Psoas muscle (tissue), 8 donors: ENCODE data around the gene PAGE5. TPM values are rescaled to one million over a fixed set of nuclear protein-coding genes. Genes with fewer than 3 reads are reported as not detected.

ENCODE experiments used
- ATAC-seq, 4 donors: fragments of 200-7000 bp; cut with Tn5 transposase; one replicate each; pipeline ENCODE4 v1.9.1; 2020; ENCODE audit warnings: moderate library complexity in 3 of 4, mild to moderate bottlenecking in 2 of 4
- DNase-seq, 2 donors: peaks; one replicate each; pipeline ENCODE4 v3.0.0-alpha.2; 2020
- H3K27ac ChIP-seq: fragments of 200-600 bp; one replicate; pipeline ENCODE4 v1.8.0; 2022
- H3K27me3 ChIP-seq, 3 donors: fragments of 200-600 bp in 1 of 3; one replicate each; pipeline versions ENCODE4 v1.6.1 to v1.8.0; 2013 to 2022; ENCODE audit warnings: low read length in 2 of 3, mild to moderate bottlenecking in 2 of 3, moderate library complexity in 1 of 3; ENCODE audit not compliant: insufficient read depth in 3 of 3
- H3K36me3 ChIP-seq, 2 donors: fragments of 200-600 bp in 1 of 2; one replicate each; pipeline versions ENCODE4 v1.6.1 to v1.8.0; 2013 to 2022; ENCODE audit warnings: low read depth in 1 of 2, mild to moderate bottlenecking in 1 of 2, moderate library complexity in 1 of 2; ENCODE audit not compliant: insufficient read depth in 1 of 2
- H3K4me1 ChIP-seq: fragments of 200-600 bp; one replicate; pipeline ENCODE4 v1.8.0; 2022
- H3K4me3 ChIP-seq: fragments of 200-600 bp; one replicate; pipeline ENCODE4 v1.8.0; 2022; ENCODE audit warnings: mild to moderate bottlenecking
- H3K9me3 ChIP-seq: fragments of 200-600 bp; one replicate; pipeline ENCODE4 v1.8.0; 2022
- CTCF ChIP-seq: fragments of 200-600 bp; IDR thresholded peaks from one replicate; pipeline ENCODE4 v1.8.0; 2022; ENCODE audit warnings: antibody characterized with exemption
- WGBS, 3 donors: extraction: QIAGEN DNeasy Blood & Tissue Kit; methylation state at CpG; one replicate each; pipeline versions ENCODE4 v1.1.6 to v1.1.7; 2013; 5-methylcytosine and 5-hydroxymethylcytosine counted together
- intact Hi-C, 2 donors: fragments of 100-400 bp; cut with DNase I; formaldehyde crosslinking; loops; one replicate each; pipeline versions ENCODE4 v1.11.0 to v1.14.2; 2022
- polyA plus RNA-seq, 3 donors: library from polyadenylated mRNA; stranded (reverse); fragments of 200-250 nt; gene quantifications; one replicate each; pipeline ENCODE4 v1.2.3, GENCODE V29; 2013
- total RNA-seq, 4 donors: library from RNA; stranded (reverse); fragmentation: NEBNext Ultra II Directional in 2 of 4; extraction: Animal tissue kit (Norgen Biotek cat#: 25700) in 2 of 4; gene quantifications; one replicate each; pipeline versions ENCODE4 v1.2.1 to v1.2.4, GENCODE V29; 2021 to 2023
- donor health status: healthy with polysubstance abuse.
- donor health status: DM: no; HTN: no; CAD: no; lungs with moderate emphysema.
- donor health status: Bipolar disorder and iron deficiency.
- donor health status: healthy.
- donor health status: DM: yes; HTN: yes; CAD: no.
- donor health status: DM: no; HTN: no; CAD: no.
- donor health status: DM: no; HTN: no; CAD: no.
- donor health status: DM: yes; HTN: yes; CAD: no.

PAGE5 gene
- total and polyA plus RNA-seq, 7 donors = not detected

- H3K27me3 ChIP-seq = no peaks in the 10 kb centered on the region
- H3K9me3 ChIP-seq = no peaks in the 10 kb centered on the region
- 46 to 67% (median 57%) methylated on average over 6 of the region's 6 CpGs for WGBS, 3 donors
- intact Hi-C loops = no loop called here
- no peak for TF ChIP-seq CTCF
- no peak overlapping the region for H3K27ac ChIP-seq
- DNase-seq (no peak), ATAC-seq (no peak)
- H3K4me1 ChIP-seq = no peaks in the 10 kb centered on the region
- H3K4me3 ChIP-seq = no peak overlapping the region
- H3K36me3 ChIP-seq = no peaks in the 10 kb centered on the region
Observed at GRCh38 chrX:55206162-55206941, 13.8 kb upstream of the PAGE5 start.

GRCh38 chrX:55210931-55211677, 9.0 kb upstream of the PAGE5 start:
- DNase-seq (no peak), ATAC-seq (no peak)
- peaks cover 0 to 2% (median 0%) of the 10 kb centered on the region in 3 donors for H3K27me3 ChIP-seq
- H3K36me3 ChIP-seq = no peaks in the 10 kb centered on the region
- H3K27ac ChIP-seq = no peak overlapping the region
- no peak overlapping the region for H3K4me3 ChIP-seq
- WGBS, 3 donors = 62 to 73% (median 71%) methylated on average over 13 of the region's 13 CpGs
- H3K4me1 ChIP-seq = no peaks in the 10 kb centered on the region
- intact Hi-C loops = no loop called here
- TF ChIP-seq CTCF = no peak
- H3K9me3 ChIP-seq = no peaks in the 10 kb centered on the region

- Histone ChIP-seq H3K36me3 (no peaks in the 10 kb centered on the region), H3K4me3 (no peak overlapping the region), H3K27ac (no peak overlapping the region), H3K4me1 (no peaks in the 10 kb centered on the region), H3K9me3 (no peaks in the 10 kb centered on the region), H3K27me3 (peaks cover 0 to 4% (median 0%) of the 10 kb centered on the region in 3 donors)
- intact Hi-C loops = no loop called here
- DNase-seq (no peak), ATAC-seq (no peak)
- no peak for TF ChIP-seq CTCF
- 66 to 83% (median 75%) methylated on average over 3 of the region's 3 CpGs for WGBS, 3 donors
Observed at GRCh38 chrX:55213381-55213780, 6.8 kb upstream of the PAGE5 start.

GRCh38 chrX:55240788-55241340, 20.7 kb downstream of the PAGE5 start:
- peaks cover 0 to 7% (median 0%) of the 10 kb centered on the region in 3 donors for H3K27me3 ChIP-seq
- 43 to 64% (median 54%) methylated on average over 6 of the region's 6 CpGs for WGBS, 3 donors
- TF ChIP-seq CTCF = no peak
- H3K36me3 ChIP-seq = no peaks in the 10 kb centered on the region
- no peak for DNase-seq
- intact Hi-C loops = no loop called here
- no peaks in the 10 kb centered on the region for H3K4me1 ChIP-seq
- H3K9me3 ChIP-seq = peaks cover 9% of the 10 kb centered on the region
- no peak overlapping the region for H3K27ac ChIP-seq
- no peak overlapping the region for H3K4me3 ChIP-seq
- ATAC-seq = no peak
